ENCODE measurements around the gene MXRA7.

Gene MXRA7

DNA sequence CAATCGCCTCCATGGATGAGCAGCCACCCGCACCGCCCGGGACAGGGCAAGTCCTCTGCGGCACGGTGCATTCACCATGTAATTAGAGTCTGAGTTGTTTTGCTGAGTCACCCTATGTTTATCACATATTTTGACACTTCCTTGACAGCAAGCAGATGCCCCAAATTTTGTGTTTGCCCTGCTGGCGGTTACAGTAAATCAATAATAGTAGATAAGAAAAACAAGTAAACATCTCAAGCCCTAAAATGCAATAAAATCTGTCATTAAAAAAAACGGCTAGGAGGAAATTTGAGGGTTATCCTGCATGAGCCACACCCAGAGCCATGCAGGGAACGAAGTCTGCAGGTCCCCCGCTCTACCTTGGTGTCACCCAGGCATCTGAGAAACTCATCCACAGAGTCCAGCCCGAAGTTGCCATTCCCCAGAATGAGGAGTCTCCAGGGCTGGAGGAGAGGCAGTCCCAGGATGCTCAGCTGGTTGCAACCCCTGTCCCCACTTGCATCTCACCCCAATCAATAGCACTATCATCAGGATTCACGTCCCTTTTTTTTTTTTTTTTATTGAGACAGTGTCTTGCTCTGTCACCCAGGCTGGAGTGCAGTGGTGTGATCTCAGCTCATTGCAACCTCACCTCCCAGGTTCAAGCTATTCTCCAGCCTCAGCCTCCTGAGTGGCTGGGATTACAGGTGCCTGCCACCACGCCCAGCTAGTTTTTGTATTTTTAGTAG, 50.7 kb downstream of the MXRA7 start (continued):
- TF ChIP-seq, protein P1, sequence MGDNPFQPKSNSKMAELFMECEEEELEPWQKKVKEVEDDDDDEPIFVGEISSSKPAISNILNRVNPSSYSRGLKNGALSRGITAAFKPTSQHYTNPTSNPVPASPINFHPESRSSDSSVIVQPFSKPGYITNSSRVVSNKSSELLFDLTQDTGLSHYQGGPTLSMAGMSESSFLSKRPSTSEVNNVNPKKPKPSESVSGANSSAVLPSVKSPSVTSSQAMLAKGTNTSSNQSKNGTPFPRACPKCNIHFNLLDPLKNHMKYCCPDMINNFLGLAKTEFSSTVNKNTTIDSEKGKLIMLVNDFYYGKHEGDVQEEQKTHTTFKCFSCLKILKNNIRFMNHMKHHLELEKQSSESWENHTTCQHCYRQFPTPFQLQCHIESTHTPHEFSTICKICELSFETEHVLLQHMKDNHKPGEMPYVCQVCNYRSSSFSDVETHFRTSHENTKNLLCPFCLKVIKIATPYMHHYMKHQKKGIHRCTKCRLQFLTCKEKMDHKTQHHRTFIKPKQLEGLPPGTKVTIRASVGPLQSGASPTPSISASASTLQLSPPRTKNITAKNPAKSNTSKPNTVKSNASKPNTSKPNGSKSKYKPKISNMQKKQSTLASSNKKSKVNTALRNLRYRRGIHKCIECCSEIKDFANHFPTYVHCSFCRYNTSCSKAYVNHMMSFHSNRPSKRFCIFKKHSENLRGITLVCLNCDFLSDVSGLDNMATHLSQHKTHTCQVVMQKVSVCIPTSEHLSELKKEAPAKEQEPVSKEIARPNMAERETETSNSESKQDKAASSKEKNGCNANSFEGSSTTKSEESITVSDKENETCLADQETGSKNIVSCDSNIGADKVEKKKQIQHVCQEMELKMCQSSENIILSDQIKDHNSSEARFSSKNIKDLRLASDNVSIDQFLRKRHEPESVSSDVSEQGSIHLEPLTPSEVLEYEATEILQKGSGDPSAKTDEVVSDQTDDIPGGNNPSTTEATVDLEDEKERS (tag by site-specific recombination; IDR thresholded peaks at IDR 0.05) = no peak
- TF ChIP-seq HOXA7 (CRISPR knock-in tag; IDR thresholded peaks at IDR 0.05; ENCODE audit: borderline replicate concordance) (no peak), ZNF658 (tag by site-specific recombination; IDR thresholded peaks at IDR 0.05) (no peak), KLF9 (tag by site-specific recombination; IDR thresholded peaks at IDR 0.05; ENCODE audit: low read depth) (peak; percentile 32; the same call in 1 of the 2 replicates), KLF8 (tag by site-specific recombination; IDR thresholded peaks at IDR 0.05) (0 out of 2 replicates have a peak, but pooled peaks have one; percentile 24), SP7 (tag by site-specific recombination; IDR thresholded peaks at IDR 0.05) (peak; percentile 100), ZFP37 (tag by site-specific recombination; IDR thresholded peaks at IDR 0.05) (no peak), ZNF555 (tag by site-specific recombination; conservative IDR thresholded peaks at IDR 0.05) (no peak), CTCF (tag by site-specific recombination; IDR thresholded peaks at IDR 0.05) (no peak), ZNF623 (tag by site-specific recombination; IDR thresholded peaks at IDR 0.05) (0 out of 2 replicates have a peak, but pooled peaks have one; percentile 15), ZBTB48 (tag by site-specific recombination; IDR thresholded peaks at IDR 0.05) (0 out of 2 replicates have a peak, but pooled peaks have one; percentile 40), ZNF596 (tag by site-specific recombination; IDR thresholded peaks at IDR 0.05) (no peak), ZFP69B (tag by site-specific recombination; IDR thresholded peaks at IDR 0.05) (0 out of 2 replicates have a peak, but pooled peaks have one; percentile 3), ZNF19 (tag by site-specific recombination; IDR thresholded peaks at IDR 0.05; ENCODE audit: low read depth) (peak; percentile 64; the same call in 1 of the 2 replicates), ZNF248 (tag by site-specific recombination; IDR thresholded peaks at IDR 0.05) (0 out of 2 replicates have a peak, but pooled peaks have one; percentile 35), EGR2 (tag by site-specific recombination; IDR thresholded peaks at IDR 0.05; ENCODE audit: low read depth) (no peak), ZNF791 (tag by site-specific recombination; IDR thresholded peaks at IDR 0.05) (no peak)
- TF ChIP-seq, protein P2, sequence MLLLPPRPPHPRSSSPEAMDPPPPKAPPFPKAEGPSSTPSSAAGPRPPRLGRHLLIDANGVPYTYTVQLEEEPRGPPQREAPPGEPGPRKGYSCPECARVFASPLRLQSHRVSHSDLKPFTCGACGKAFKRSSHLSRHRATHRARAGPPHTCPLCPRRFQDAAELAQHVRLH (tag by site-specific recombination; IDR thresholded peaks at IDR 0.05) = 0 out of 2 replicates have a peak, but pooled peaks have one; percentile 43

DNA sequence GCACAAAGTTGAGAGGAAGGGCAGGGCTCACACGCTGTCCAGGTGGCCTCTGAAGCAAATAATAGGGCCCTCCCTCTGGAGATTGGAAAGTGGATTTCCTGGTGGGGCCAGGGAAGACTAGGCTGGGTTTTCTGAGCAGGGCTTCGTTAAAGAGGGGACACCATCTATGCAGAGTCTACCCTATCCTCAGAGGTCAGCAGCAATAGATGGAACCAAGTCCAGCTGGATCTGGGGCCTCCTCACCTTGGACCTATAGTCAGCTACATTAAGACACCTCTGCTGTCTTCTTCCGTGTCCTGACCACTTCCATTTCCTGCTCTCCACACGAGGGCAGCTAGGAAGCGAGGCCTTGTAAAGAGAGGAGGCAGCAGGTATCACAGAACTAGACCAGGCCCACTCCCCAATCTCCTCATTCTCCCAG, 52.5 kb downstream of the MXRA7 start:
- Histone ChIP-seq H3K36me3 (ENCODE audit: control insufficient read depth in 2 of 2, insufficient read depth in 1 of 2, low read length in 2 of 2) (no peaks in the 10 kb centered on the region), H3K27ac (ENCODE audit: extremely low read depth, low read depth, low read length) (no peak overlapping the region), H3K9me3 (ENCODE audit: control insufficient read depth, insufficient read depth, low read depth, low read length) (no peaks in the 10 kb centered on the region), H3K4me1 (ENCODE audit: control insufficient read depth, insufficient read depth, low read length) (peaks cover 10% of the 10 kb centered on the region), H3K4me3 (ENCODE audit: low read depth, low read length) (no peak overlapping the region)
- CTCF ChIA-PET = interaction anchor here (0.5 to 0.8 kb wide), 3 partner anchors 23 to 129 kb away, joined by 3 read pairs; no protein-coding TSS in a partner anchor
- TF ChIP-seq, protein P3, sequence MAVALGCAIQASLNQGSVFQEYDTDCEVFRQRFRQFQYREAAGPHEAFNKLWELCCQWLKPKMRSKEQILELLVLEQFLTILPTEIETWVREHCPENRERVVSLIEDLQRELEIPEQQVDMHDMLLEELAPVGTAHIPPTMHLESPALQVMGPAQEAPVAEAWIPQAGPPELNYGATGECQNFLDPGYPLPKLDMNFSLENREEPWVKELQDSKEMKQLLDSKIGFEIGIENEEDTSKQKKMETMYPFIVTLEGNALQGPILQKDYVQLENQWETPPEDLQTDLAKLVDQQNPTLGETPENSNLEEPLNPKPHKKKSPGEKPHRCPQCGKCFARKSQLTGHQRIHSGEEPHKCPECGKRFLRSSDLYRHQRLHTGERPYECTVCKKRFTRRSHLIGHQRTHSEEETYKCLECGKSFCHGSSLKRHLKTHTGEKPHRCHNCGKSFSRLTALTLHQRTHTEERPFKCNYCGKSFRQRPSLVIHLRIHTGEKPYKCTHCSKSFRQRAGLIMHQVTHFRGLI (tag by site-specific recombination; IDR thresholded peaks at IDR 0.05) = no peak
- no peak for TF ChIP-seq ZNF311 (tag by site-specific recombination; IDR thresholded peaks at IDR 0.05; ENCODE audit: borderline replicate concordance)
- POLR2A ChIA-PET = no interaction called here

All from HEK293 (cell line).